Measurements from ENCODE around the gene ZBP1.
"Not testable (repeated sequence)": the region's sequence is repeated elsewhere in the genome, so short reads cannot be mapped to it uniquely, and the experiment has no call there.

ZBP1 gene

GRCh38 chr20:57638895-57639236, 18.6 kb upstream of the ZBP1 start:
- DNase-seq: no peak

GRCh38 chr20:57638173-57638894, 18.1 kb upstream of the ZBP1 start:
- DNase-seq: no peak

- no peak for DNase-seq
Observed at GRCh38 chr20:57633945-57634491, 13.8 kb upstream of the ZBP1 start.

GRCh38 chr20:57632286-57632685, 12.1 kb upstream of the ZBP1 start:
- DNase-seq: no peak

GRCh38 chr20:57630061-57630460, 9.8 kb upstream of the ZBP1 start:
- DNase-seq: no peak

- DNase-seq: not testable (repeated sequence)
Observed at GRCh38 chr20:57629491-57629901, 9.3 kb upstream of the ZBP1 start.

GRCh38 chr20:57628962-57629308, 8.7 kb upstream of the ZBP1 start:
- DNase-seq: not testable (repeated sequence)

GRCh38 chr20:57628047-57628961, 8.1 kb upstream of the ZBP1 start:
- DNase-seq: peak; percentile 61

- no peak for DNase-seq
Observed at GRCh38 chr20:57627339-57627738, 7.1 kb upstream of the ZBP1 start.

- DNase-seq: no peak
Observed at GRCh38 chr20:57625978-57626377, 5.8 kb upstream of the ZBP1 start.

- no peak for DNase-seq
Observed at GRCh38 chr20:57625181-57625958, 5.1 kb upstream of the ZBP1 start.

- no peak for DNase-seq
Observed at GRCh38 chr20:57624124-57624523, 3.9 kb upstream of the ZBP1 start.

- DNase-seq: peak; percentile 11
Observed at GRCh38 chr20:57622579-57623381, 2.6 kb upstream of the ZBP1 start.

- DNase-seq: no peak
Observed at GRCh38 chr20:57622201-57622570, 2.0 kb upstream of the ZBP1 start.

- DNase-seq: no peak
Observed at GRCh38 chr20:57621421-57622200, 1.4 kb upstream of the ZBP1 start.

GRCh38 chr20:57620999-57621398, 773 bp upstream of the ZBP1 start:
- DNase-seq: no peak

- DNase-seq: peak; percentile 27
Observed at GRCh38 chr20:57619051-57619831, 985 bp downstream of the ZBP1 start.

- DNase-seq: no peak
Observed at GRCh38 chr20:57618764-57619050, 1.5 kb downstream of the ZBP1 start.

GRCh38 chr20:57618091-57618763, 2.0 kb downstream of the ZBP1 start:
- DNase-seq: no peak

GRCh38 chr20:57617079-57617795, 3.0 kb downstream of the ZBP1 start:
- DNase-seq: no peak
